Stimulated activated CD4-positive, alpha-beta T cell treated with anti-CD3 and anti-CD28 coated beads, Interleukin-1b, Interleukin-23, amount 100 ng/mL, for 4 hours (primary cell): Measurements from ENCODE around the gene HLA-DMB.

Source experiments
- DNase-seq, 2 donors: peaks; one replicate each; pipeline ENCODE4 v3.0.0-alpha.2; 2020; ENCODE audit warnings: low read depth in 2 of 2

The HLA-DMB gene

GRCh38 chr6:32940656-32941213 lies at the start of gene HLA-DMB:
Gene HLA-DMB, minus strand, starts transcription at chr6:32941028. Its CDS starts 221 bp downstream, at chr6:32940807.
- peak in 1 of 2 donors; percentile 19 for DNase-seq

- DNase-seq: no peak
Observed at GRCh38 chr6:32989368-32989767, 48.5 kb upstream of the HLA-DMB start.

GRCh38 chr6:32984622-32985389 lies 44.0 kb upstream of the HLA-DMB start:
- peak; percentile 89 to 90 for DNase-seq

- no peak for DNase-seq
Observed at GRCh38 chr6:32983964-32984621, 43.3 kb upstream of the HLA-DMB start.

GRCh38 chr6:32983493-32983848 lies 42.6 kb upstream of the HLA-DMB start:
- DNase-seq: no peak

- no peak for DNase-seq
Observed at GRCh38 chr6:32982702-32983492, 42.1 kb upstream of the HLA-DMB start.

- no peak for DNase-seq
Observed at GRCh38 chr6:32982084-32982701, 41.4 kb upstream of the HLA-DMB start.

- no peak for DNase-seq
Observed at GRCh38 chr6:32980488-32981038, 39.7 kb upstream of the HLA-DMB start.

- DNase-seq: no peak
Observed at GRCh38 chr6:32979720-32980487, 39.1 kb upstream of the HLA-DMB start.

GRCh38 chr6:32977953-32978324 lies 37.1 kb upstream of the HLA-DMB start:
- no peak for DNase-seq

GRCh38 chr6:32977272-32977952 lies 36.6 kb upstream of the HLA-DMB start:
- no peak for DNase-seq

GRCh38 chr6:32976334-32977069 lies 35.7 kb upstream of the HLA-DMB start:
- no peak for DNase-seq

- no peak for DNase-seq
Observed at GRCh38 chr6:32975886-32976285, 35.1 kb upstream of the HLA-DMB start.

GRCh38 chr6:32974541-32975308 lies 33.9 kb upstream of the HLA-DMB start:
- no peak for DNase-seq

- DNase-seq: no peak
Observed at GRCh38 chr6:32974016-32974333, 33.1 kb upstream of the HLA-DMB start.

GRCh38 chr6:32973144-32974015 lies 32.6 kb upstream of the HLA-DMB start:
- DNase-seq: peak; percentile 40 to 45

GRCh38 chr6:32972353-32973143 lies 31.7 kb upstream of the HLA-DMB start:
- DNase-seq: peak; percentile 36 to 37
